ENCODE data around the gene NIM1K.
"Not testable (repeated sequence)": the region's sequence is repeated elsewhere in the genome, so short reads cannot be mapped to it uniquely, and the experiment has no call there.

NIM1K gene

GRCh38 chr5:43312076-43312661, 120.1 kb downstream of the NIM1K start:
- DNase-seq (ENCODE audit: low read depth in 2 of 3, low spot score in 2 of 3) = no peak

GRCh38 chr5:43312699-43313034, 120.6 kb downstream of the NIM1K start:
- no peak for DNase-seq (ENCODE audit: low read depth in 2 of 3, low spot score in 2 of 3)

- DNase-seq (ENCODE audit: low read depth in 2 of 3, low spot score in 2 of 3) = peak; percentile 85 to 98 (median 89)
Observed at GRCh38 chr5:43313035-43313853, 121.2 kb downstream of the NIM1K start, which contains the start of gene HMGCS1. Gene HMGCS1, minus strand, starts transcription at chr5:43313412. Its CDS starts 14,447 bp downstream, at chr5:43298965.

GRCh38 chr5:43313854-43314457, 121.9 kb downstream of the NIM1K start:
- no peak for DNase-seq (ENCODE audit: low read depth in 2 of 3, low spot score in 2 of 3)

GRCh38 chr5:43314724-43315123, 122.7 kb downstream of the NIM1K start:
- no peak for DNase-seq (ENCODE audit: low read depth in 2 of 3, low spot score in 2 of 3)

- DNase-seq (ENCODE audit: low read depth in 2 of 3, low spot score in 2 of 3) = no peak
Observed at GRCh38 chr5:43315263-43315662, 123.2 kb downstream of the NIM1K start.

GRCh38 chr5:43315682-43316081, 123.7 kb downstream of the NIM1K start:
- DNase-seq (ENCODE audit: low read depth in 2 of 3, low spot score in 2 of 3) = no peak

- no peak for DNase-seq (ENCODE audit: low read depth in 2 of 3, low spot score in 2 of 3)
Observed at GRCh38 chr5:43316421-43316820, 124.4 kb downstream of the NIM1K start.

GRCh38 chr5:43320846-43321245, 128.8 kb downstream of the NIM1K start:
- no peak for DNase-seq (ENCODE audit: low read depth in 2 of 3, low spot score in 2 of 3)

GRCh38 chr5:43323488-43323887, 131.5 kb downstream of the NIM1K start:
- DNase-seq (ENCODE audit: low read depth in 2 of 3, low spot score in 2 of 3) = not testable (repeated sequence)

GRCh38 chr5:43325624-43326023, 133.6 kb downstream of the NIM1K start:
- not testable (repeated sequence) for DNase-seq (ENCODE audit: low read depth in 2 of 3, low spot score in 2 of 3)
